Nucleus accumbens (tissue), 56 donors: ENCODE measurements around the gene EML2.

ENCODE experiments used
- DNase-seq, 56 donors: peaks; one replicate each; lab custom pipeline; 2025; lab: John Stamatoyannopoulos, UW

The EML2 gene

DNA sequence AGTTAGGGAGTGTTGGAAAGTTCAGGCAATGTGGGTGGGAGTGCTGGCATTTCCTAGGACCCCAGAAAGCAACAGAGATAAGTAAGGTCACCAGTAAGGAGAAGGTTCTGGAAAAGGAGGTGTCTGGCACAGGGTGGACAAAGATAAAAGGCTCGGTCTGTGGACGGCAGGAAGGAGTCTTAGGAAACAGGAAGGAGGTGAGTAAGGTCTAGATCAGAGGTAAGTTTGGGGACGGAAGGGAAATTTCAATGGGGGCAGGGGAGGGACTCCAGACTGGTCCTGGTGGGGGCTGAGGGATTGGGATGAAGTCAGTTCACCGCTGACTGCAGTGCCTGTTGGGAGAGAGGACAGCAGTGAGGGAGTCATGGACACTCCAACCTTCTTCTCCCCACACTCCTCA, 46.8 kb downstream of the EML2 start:
- DNase-seq: no peak

- DNase-seq: no peak
These were observed 47.6 kb downstream of the EML2 start for GRCh38 chr19:45591638-45592005.

GRCh38 chr19:45591004-45591637, 48.1 kb downstream of the EML2 start:
- peak in 10 of 56 donors; percentile 2 to 38 (median 10) for DNase-seq

- no peak for DNase-seq
These were observed 48.7 kb downstream of the EML2 start for GRCh38 chr19:45590300-45591003.

- DNase-seq: no peak
These were observed 49.4 kb downstream of the EML2 start for GRCh38 chr19:45589768-45590167.

DNA sequence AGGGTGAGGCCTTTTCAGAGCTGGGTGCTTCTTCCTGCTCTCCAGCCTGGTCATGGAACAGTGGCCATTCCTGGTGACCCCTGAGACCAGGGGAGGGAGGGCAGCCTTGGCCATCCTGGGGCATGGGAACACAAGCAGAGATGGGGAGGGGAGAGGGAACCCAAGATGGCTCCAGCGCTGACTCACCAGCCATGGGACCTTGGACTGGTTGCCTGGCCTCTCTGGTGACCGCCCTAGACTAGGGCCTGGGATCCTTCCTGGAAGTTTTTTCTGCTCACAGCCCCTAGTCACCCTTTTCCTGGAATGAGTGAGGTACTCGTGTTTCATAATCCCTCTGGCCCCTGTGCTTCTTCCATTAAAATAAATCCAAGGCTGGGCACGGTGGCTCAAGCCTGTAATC, 51.3 kb downstream of the EML2 start:
- DNase-seq: no peak

- no peak for DNase-seq
These were observed 54.0 kb downstream of the EML2 start for GRCh38 chr19:45585158-45585577.

- peak; percentile 97 to 100 (median 99) for DNase-seq
These were observed 54.7 kb downstream of the EML2 start, which contains the start of gene OPA3 for GRCh38 chr19:45584332-45585157. TSS of gene OPA3 (minus strand) at chr19:45584802. CDS start at chr19:45584764, 38 bp downstream.

DNA sequence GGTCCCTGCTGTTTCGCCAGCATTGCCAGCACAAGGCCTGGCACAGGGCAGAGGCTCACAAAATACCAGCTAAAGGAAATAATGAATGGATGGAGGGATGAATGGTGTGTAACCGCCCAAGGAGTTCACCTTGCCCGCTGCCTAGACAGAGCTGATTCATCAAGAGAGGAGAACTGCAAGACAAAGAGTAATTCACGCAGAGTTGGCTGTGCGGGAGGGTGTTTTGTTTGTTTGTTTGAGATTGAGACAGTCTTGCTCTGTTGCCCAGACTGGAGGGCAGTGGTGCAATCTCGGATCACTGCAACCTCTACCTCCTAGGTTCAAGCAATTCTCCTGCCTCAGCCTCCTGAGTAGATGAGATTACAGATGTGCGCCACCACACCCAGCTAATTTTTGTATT, 57.6 kb downstream of the EML2 start:
- DNase-seq: no peak

DNA sequence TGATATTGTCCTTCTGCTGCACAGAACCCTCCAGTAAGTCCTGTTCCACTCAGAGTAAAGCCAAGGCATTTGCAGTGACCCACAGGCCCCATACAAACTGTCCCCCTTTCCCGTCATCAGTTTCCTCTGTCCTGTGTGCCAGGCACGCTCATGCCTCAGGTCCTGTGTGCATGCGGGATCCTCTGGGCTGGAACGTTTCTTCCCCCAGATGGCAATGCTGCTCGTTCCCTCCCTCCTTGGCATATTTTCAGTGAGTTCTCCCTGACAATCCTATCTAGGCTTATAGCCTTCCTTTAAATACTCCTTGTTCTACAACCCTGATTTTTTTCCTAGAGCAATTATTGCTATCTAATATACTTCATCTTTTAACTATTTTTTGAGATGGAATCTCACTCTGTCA, 60.3 kb downstream of the EML2 start:
- no peak for DNase-seq

DNA sequence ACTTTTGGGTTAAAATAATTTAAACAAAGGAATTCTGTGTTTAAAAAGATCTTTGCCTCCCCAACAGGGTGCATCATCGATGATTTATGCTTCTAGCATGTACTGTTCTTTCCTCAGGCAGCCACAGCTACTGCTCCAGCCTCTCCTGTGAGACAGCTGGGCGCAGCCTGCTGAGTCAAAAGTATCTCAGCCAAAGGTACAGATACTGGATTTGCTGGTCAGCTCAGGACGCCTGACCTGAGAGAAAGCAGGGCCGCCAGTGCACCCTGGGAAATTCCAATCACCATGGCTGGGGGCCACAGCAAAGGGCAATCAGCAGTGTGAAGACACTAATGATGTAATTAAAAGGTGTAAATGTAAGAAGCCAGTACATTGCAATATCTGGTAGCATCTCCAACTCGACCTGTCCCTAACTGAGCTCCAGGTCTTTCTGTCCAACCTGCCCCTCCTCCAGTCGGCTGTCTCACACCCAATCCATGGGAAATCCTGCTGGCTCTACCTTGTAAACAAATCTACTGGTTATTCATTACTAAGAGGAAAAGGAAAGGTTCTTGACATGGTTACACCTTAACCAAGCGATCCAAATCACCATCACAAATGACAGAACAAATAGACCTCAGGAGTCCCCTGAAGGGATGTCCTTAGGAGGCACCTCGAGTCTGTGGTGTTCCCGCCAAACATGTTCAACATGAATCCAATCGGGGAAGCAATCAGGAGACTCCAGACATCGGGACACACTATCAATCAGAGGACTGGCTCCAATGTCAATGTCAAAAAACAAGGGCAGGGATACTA, 61.9 kb downstream of the EML2 start:
- DNase-seq: peak in 12 of 56 donors; percentile 1 to 43 (median 11)

GRCh38 chr19:45576682-45577081, 62.5 kb downstream of the EML2 start:
- no peak for DNase-seq

GRCh38 chr19:45575216-45575615, 64.0 kb downstream of the EML2 start:
- no peak for DNase-seq

- no peak for DNase-seq
These were observed 64.7 kb downstream of the EML2 start for GRCh38 chr19:45574526-45574925.

- no peak for DNase-seq
These were observed 67.6 kb downstream of the EML2 start for GRCh38 chr19:45571457-45572220.

- DNase-seq: peak in 29 of 56 donors; percentile 3 to 55 (median 16)
These were observed 69.4 kb downstream of the EML2 start for GRCh38 chr19:45569619-45570421.

GRCh38 chr19:45568732-45569131, 70.5 kb downstream of the EML2 start:
- DNase-seq: peak in 1 of 56 donors; percentile 6

- DNase-seq: no peak
These were observed 71.6 kb downstream of the EML2 start for GRCh38 chr19:45567609-45568008.
